Testis (tissue), 3 donors: ENCODE data around the gene MICAL1. TPM values are rescaled to one million over a fixed set of nuclear protein-coding genes. Genes with fewer than 3 reads are reported as not detected.
A peak's percentile ranks its signal among the peaks of the same experiment; 100 is the strongest.

Experiments used
- DNase-seq: peaks from one replicate; pipeline ENCODE4 v3.0.0-alpha.2; 2019
- H3K27ac ChIP-seq, 2 donors: fragments of 200-600 bp; sonication (generic); one replicate each; pipeline ENCODE4 v1.5.1; 2019
- H3K27me3 ChIP-seq: fragments of 200-600 bp; sonication (generic); one replicate; pipeline ENCODE4 v1.5.1; 2019
- H3K36me3 ChIP-seq: fragments of 200-600 bp; sonication (generic); one replicate; pipeline ENCODE4 v1.5.1; 2017; ENCODE audit warnings: low read depth; ENCODE audit errors: missing control alignments
- H3K4me1 ChIP-seq: fragments of 200-600 bp; sonication (generic); one replicate; pipeline ENCODE4 v1.5.1; 2019
- H3K4me3 ChIP-seq, 2 donors: fragments of 200-600 bp; sonication (generic); one replicate each; pipeline ENCODE4 v1.5.1; 2017 to 2019
- H3K9me3 ChIP-seq: fragments of 200-600 bp; sonication (generic); one replicate; pipeline ENCODE4 v1.5.1; 2017
- POLR2A ChIP-seq: fragments of 450-650 bp; IDR thresholded peaks from one replicate; pipeline ENCODE4 v1.6.1; 2017; ENCODE audit warnings: antibody characterized with exemption, mild to moderate bottlenecking, moderate library complexity
- WGBS, 2 donors: methylation state at CpG; one replicate each; pipeline ENCODE4 v1.1.5; 2018; 5-methylcytosine and 5-hydroxymethylcytosine counted together
- intact Hi-C: fragments of 100-400 bp; cut with DNase I; formaldehyde crosslinking; loops from one replicate; pipeline ENCODE4 v1.15.1; 2023; ENCODE audit warnings: low total_unique reads
- polyA plus RNA-seq: library from polyadenylated mRNA; stranded (reverse); fragments of 350-450 nt; fragmentation: Illumina TruSeq; extraction: RNeasy Lipid Tissue Mini Kit (QIAGEN cat#74804); gene quantifications from one replicate; pipeline ENCODE4 v1.2.3, GENCODE V29; 2014; ENCODE audit warnings: low read depth, low replicate concordance; ENCODE audit not compliant: insufficient read depth
- total RNA-seq, 2 donors: library from RNA; depleted of rRNA; stranded (reverse); fragments of >200 nt; gene quantifications; one replicate each; pipeline ENCODE4 v1.2.3, GENCODE V29; 2016
- TF ChIP-seq, protein P1 (sequence below), 3 experiments: fragments of 450-650 bp in 2 of 3; fragments of 200-600 bp in 1 of 3; sonication (generic) in 1 of 3; IDR thresholded peaks; one replicate each; pipeline ENCODE4 v1.5.1; 2016 to 2019; ENCODE audit warnings: antibody characterized with exemption in 3 of 3, mild to moderate bottlenecking in 2 of 3, moderate library complexity in 1 of 3

MICAL1 gene
- total and polyA plus RNA-seq, 3 donors from 2014 or later: 34.6 to 61.9 (median 50.3) TPM

DNA sequence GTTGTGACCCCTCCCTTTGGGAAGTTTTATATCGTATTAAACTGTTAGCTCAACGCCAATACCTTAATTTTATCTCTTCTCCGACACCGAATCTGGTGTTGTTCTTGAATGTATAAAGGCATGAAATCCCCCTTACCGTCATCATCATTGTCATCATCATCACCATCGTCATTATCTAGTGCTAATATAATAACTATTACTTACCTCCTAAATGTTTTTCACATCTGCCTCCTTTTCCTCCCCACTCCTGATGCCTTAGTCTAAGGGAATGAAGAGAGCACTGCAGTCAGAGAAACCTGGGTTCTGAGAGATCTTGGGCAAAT is 28.1 kb upstream of the MICAL1 start:
- Histone ChIP-seq H3K27me3 (no peaks in the 10 kb centered on the region), H3K4me1 (peaks cover 5% of the 10 kb centered on the region), H3K4me3 (peak overlapping the region; percentile 92 to 97), H3K36me3 (no peaks in the 10 kb centered on the region), H3K27ac (peak overlapping the region in 1 of 2 donors; percentile 86), H3K9me3 (no peaks in the 10 kb centered on the region)
- no peak for TF ChIP-seq POLR2A
- TF ChIP-seq, protein P1, sequence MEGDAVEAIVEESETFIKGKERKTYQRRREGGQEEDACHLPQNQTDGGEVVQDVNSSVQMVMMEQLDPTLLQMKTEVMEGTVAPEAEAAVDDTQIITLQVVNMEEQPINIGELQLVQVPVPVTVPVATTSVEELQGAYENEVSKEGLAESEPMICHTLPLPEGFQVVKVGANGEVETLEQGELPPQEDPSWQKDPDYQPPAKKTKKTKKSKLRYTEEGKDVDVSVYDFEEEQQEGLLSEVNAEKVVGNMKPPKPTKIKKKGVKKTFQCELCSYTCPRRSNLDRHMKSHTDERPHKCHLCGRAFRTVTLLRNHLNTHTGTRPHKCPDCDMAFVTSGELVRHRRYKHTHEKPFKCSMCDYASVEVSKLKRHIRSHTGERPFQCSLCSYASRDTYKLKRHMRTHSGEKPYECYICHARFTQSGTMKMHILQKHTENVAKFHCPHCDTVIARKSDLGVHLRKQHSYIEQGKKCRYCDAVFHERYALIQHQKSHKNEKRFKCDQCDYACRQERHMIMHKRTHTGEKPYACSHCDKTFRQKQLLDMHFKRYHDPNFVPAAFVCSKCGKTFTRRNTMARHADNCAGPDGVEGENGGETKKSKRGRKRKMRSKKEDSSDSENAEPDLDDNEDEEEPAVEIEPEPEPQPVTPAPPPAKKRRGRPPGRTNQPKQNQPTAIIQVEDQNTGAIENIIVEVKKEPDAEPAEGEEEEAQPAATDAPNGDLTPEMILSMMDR (IDR thresholded peaks at IDR 0.05): no peak
- no peak for DNase-seq
- WGBS, 2 donors: 2% methylated on average over 6 of the region's 6 CpGs
- intact Hi-C loops: no loop called here

DNA sequence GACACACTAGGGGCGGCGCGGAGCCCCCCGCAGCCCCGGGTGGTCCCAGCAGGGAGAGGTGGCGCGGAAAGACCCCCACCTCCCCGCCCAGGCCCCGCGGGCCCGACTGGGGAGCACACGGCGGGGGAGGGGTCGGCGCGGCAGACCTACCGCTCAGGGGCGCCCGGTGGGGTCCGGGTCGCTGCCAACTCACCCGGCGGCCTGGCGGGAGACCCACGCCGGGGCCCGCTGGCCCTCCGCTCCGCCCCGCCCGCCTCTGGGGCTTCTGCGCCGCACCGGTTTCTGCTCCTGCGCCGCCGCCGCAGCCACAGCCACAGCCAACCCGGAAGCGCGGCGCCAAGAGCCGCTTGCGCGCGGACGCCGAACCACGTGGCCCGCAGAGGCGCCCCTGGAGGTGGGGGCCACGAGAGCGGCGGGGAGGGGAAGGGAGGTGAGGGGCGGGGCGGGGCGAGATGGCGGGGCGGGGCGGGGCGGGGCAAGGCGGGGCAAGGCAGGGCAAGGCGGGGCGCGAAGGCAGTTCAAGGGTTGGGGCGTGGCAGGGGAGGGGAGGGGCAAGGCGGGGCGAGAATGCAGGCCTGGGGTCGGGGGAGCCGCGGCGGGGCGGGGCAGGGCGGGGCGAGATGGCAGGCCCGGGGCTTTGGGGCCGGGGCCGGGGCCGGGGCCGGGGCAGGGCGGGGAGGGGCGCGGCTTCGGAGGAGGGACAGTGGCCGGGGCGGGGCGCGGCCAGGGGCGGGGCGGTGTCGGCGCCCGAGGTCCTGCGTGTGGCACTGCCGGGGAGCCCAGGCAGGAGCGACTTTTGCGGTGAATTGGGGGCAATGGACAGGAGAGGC is 27.5 kb upstream of the MICAL1 start, which contains the start of gene ZBTB24:
Gene ZBTB24, minus strand, starts transcription at position 315 of the 830 bp plus-strand sequence. CDS start 1,193 bp downstream, outside the sequence.
- no peaks in the 10 kb centered on the region for H3K9me3 ChIP-seq
- intact Hi-C loops: no loop called here
- H3K27ac ChIP-seq: peak within 1 kb of the TSS; percentile 71 to 86
- H3K4me3 ChIP-seq: peak within 1 kb of the TSS; percentile 92 to 97
- 0 to 2% methylated on average over 7 to 26 of the region's 97 CpGs for WGBS, 2 donors
- TF ChIP-seq POLR2A: no peak
- TF ChIP-seq, protein P1 (IDR thresholded peaks at IDR 0.05): no peak
- H3K27me3 ChIP-seq: no peaks in the 10 kb centered on the region
- H3K4me1 ChIP-seq: peaks cover 5% of the 10 kb centered on the region
- no peaks in the 10 kb centered on the region for H3K36me3 ChIP-seq
- DNase-seq: peak; percentile 92

- peaks cover 8% of the 10 kb centered on the region for H3K4me1 ChIP-seq
- no peaks in the 10 kb centered on the region for H3K9me3 ChIP-seq
- H3K4me3 ChIP-seq: no peak overlapping the region
- H3K27me3 ChIP-seq: no peaks in the 10 kb centered on the region
- TF ChIP-seq, protein P1 (IDR thresholded peaks at IDR 0.05): no peak
- TF ChIP-seq POLR2A: no peak
- WGBS, 2 donors: 87 to 90% methylated on average over 7 of the region's 7 CpGs
- H3K36me3 ChIP-seq: no peaks in the 10 kb centered on the region
- intact Hi-C loops: no loop called here
- DNase-seq: no peak
- H3K27ac ChIP-seq: no peak overlapping the region
Observed at GRCh38 chr6:109480993-109481480, 25.5 kb upstream of the MICAL1 start.

DNA sequence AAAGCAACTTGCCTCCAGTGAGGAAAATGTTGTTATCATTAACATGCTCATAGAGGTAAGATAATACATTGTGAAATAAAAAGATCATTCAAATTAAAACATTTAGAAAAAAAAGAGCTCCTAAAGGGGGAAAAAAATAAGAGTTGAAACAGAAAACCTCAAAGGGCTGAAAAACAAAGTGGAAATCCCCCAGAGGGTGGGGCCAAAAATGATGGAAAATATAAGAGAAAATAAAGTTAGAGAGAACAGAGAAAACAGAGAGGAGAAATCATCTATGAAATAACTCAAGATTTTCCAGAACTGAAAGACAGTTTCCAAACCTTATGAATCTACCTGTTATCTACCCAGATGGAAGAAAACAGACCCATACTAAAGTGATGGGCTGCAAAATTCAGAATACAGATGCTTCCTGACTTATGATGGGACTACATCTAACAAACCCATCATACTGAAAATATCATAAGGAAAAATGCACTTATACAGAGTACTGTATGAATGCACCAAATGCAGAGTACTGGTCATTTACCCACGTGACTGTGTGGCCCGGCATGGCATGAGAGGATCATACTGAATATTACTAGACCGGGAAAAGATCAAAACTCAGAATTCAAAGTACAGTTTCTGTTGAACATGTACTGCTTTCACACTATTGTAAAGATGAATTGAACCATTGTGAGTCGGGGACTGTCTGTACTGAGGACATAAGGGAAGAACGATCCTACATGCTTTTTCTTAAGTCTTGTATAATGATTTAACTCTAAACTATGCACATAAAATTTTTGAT is 23.5 kb upstream of the MICAL1 start:
- Histone ChIP-seq H3K4me1 (peaks cover 8% of the 10 kb centered on the region), H3K4me3 (no peak overlapping the region), H3K36me3 (no peaks in the 10 kb centered on the region)

More for the DNA sequence above, 23.5 kb upstream of the MICAL1 start:
- Histone ChIP-seq H3K27ac (no peak overlapping the region), H3K9me3 (no peaks in the 10 kb centered on the region), H3K27me3 (no peaks in the 10 kb centered on the region)
- TF ChIP-seq, protein P1 (IDR thresholded peaks at IDR 0.05): no peak
- TF ChIP-seq POLR2A: no peak
- no peak for DNase-seq
- WGBS, 2 donors: 88 to 93% methylated on average over 5 of the region's 5 CpGs
- intact Hi-C loops: no loop called here
